CD4-positive, alpha-beta T cell treated with Interleukin-21 for 1 hour (primary cell): ENCODE measurements around the gene PSPH.
"Not testable (repeated sequence)": the region's sequence is repeated elsewhere in the genome, so short reads cannot be mapped to it uniquely, and the experiment has no call there.

Experiments
- DNase-seq: peaks from one replicate; pipeline ENCODE4 v3.0.0-alpha.2; 2020

PSPH gene

DNA sequence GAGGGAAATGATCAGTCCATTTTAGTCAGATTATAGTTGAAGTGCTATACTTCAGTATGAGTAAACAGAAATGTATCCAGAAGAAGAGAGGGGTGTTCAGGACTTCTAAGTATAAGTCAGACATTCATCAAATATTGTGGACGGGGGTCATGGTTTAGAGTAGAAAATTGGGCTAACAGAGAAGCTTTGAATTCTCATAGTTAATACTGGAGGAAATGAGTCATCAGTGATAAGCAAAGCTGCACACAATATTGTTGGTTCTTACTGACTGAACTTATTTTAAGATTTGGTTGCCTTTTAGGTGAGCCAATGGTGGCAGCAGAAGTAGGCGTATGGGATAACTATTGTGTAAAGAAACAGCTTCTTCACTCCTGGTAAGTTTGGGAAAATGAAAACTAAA is 11.1 kb upstream of the PSPH start:
- no peak for DNase-seq

DNA sequence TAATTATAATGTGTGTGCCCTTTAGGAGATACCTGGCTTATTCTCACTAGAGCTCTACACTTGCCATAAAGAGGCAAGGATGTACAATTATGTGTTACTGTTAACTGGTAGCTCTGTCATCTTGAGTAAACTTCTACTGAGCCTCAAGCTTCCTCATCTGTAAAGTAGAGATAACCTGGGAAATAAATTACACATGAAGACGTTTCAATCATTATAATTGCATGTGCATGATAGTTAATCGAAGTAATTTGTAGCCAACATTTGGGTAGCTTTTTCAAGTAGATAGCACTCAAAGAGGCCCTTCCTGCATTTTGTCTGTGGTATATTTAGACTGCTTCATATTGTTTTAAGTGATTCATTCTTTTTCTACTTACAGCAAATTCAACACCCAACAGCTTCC is 2.7 kb upstream of the PSPH start:
- no peak for DNase-seq

DNA sequence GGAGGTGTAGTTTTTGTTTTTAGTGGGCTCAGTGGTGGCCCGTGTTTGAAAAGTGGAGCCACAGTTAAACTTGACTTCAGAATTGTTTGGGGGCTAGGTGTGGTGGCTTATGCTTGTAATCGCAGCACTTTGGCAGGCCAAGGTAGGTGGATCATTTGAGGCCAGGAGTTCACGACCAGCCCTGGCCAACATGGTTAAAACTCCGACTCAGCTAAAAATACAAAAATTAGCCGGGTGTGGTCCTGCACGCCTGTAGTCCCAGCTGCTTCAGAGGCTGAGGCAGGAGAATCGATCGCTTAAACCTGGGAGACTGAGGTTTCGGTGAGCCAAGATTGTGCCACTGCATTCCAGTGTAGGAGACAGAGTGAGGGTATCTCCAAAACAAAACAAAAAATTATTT is 2.1 kb upstream of the PSPH start:
- DNase-seq, result no peak

DNA sequence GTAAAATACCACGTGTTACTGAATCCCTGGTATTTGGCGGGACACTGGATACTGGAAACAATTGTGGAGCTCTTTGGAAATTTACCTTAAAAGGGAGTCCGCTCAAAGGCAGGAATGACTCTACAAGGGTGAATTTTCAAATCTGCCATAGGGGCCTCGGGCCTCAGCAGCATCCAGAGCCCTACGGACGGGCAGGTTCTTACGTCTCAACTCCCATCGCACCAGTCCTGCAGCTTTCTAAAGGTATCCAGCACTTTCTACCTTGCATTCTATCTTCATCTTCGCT is 248 bp downstream of the PSPH start:
- DNase-seq, result no peak

DNA sequence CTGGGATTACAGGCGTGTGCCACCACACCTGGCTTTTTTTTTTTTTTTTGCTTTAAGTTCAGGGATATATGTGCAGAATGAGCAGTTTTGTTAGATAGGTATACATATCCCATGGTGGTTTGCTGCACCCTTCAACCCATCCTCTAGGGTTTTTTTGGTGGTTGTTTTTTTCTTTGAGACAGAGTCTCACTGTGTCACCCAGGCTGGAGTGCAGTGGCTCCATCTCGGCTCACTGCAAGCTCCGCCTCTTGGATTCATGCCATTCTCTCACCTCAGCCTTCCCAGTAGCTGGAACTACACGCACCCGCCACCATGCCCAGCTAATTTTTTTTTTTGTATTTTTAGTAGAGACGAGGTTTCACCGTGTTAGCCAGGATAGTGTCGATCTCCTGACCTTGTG is 2.5 kb downstream of the PSPH start:
- DNase-seq, result not testable (repeated sequence)

DNA sequence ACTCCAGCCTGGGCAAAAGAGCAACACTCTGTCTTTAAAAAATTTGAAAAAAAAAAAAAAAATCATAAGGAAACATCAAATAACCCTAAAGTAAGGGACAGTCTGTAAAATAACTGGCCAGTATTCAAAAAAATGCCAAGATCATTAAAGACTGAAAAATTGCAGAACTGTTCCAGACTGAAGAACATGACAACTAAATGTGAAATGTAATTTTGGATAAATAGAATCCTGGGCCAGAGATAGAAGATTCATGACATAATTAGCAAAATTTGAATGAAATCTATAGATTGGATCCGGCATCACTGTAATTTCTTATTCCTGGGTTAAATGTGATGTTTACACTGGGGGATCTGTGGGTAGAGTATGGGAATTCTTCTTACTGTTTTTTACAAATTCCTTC is 3.0 kb downstream of the PSPH start:
- no peak for DNase-seq

DNA sequence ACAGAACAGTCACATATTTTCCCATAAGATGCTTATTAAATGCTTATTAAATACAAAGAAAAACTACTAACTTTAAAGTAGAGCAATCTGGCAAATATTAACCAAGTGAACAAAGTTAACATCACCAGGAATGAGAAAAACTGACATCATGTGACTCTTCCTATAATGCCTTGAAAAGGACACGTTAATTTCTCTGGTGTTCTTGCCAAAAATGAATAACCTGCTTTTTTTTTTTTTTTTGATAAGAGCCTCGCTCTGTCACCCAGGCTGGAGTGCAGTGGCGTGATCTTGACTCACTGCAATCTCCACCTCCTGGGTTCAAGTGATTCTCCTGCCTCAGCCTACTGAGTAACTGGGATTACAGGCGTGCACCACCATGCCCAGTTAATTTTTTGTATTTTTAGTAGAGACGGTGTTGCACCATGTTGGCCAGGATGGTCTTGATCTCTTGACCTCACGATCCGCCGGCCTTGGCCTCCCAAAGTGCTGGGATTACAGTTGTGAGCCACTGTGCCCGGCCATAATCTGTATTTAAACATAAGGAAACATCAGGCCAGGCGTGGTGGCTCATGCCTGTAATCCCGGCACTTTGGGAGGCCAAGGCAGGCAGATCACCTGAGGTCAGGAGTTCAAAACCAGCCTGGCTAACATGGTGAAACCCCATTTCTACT is 3.7 kb downstream of the PSPH start:
- not testable (repeated sequence) for DNase-seq

DNA sequence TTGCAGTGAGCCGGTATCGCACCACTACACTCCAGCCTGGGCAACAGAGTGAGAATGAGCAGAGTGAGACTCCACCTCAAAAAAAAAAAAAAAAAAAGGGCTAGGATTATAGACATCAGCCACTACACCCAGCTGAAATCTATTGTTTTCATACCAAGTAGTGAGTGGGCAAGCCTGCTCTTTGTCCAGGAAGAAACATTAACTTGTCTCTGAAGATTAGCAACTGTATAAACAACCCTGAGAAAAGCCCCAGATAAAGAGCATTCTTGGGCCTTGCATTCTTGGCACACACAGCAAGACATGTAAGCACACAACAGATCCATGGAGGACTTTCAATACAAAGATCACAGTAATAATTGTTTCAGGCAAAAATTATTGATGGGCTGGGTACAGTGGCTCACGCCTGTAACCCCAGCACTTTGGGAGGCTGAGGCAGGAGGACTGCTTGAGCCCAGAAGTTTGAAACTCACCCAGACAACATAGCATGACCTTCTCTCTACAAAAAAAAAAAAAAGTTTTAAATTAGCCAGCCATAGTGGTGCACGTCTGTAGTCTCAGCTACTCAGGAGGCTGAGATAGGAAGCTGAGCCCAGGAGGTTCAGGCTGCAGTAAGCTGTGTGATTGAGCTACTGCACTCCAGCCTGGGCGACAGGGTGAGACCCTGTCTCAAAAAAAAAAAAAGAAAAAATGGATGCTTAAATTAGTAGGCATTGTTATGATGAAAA is 4.4 kb downstream of the PSPH start:
- no peak for DNase-seq

DNA sequence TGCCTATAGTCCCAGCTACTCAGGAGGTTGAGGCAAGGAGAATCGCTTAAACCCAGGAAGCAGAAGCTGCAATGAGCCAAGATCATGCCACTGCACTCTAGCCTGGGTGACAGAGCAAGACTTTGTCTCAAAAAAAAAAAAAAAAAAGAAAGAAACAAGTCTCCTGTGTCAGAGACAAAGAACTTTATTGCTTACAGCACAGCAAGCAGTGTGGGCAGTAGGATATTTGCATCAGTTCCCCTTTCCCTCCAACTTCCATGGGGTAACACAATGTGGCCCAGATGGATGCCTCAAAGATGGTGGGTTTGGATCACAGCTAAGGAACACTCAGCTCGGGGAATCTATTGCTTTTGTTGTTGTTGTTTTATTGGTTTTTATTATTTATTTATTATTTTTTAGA is 5.5 kb downstream of the PSPH start:
- DNase-seq, result not testable (repeated sequence)

DNA sequence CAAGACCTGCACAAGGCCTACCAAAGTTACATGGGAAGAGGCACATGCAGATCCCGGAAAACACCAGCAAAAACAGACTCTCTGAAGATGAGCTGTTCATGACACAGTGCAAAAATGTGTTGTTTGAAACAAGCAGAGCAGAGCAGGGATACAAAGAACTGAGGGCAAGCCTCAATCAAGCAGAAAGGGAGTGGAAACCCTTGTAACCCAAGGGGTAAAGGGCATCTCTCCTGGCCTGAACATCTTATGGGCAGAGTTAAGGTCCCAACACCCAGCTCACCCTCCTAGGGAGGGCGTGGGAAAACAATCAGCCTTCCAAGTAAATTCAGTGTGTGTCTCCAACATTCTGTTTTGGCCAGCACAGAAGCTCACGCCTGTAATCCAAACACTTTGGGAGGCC is 10.5 kb downstream of the PSPH start:
- DNase-seq, result no peak

DNA sequence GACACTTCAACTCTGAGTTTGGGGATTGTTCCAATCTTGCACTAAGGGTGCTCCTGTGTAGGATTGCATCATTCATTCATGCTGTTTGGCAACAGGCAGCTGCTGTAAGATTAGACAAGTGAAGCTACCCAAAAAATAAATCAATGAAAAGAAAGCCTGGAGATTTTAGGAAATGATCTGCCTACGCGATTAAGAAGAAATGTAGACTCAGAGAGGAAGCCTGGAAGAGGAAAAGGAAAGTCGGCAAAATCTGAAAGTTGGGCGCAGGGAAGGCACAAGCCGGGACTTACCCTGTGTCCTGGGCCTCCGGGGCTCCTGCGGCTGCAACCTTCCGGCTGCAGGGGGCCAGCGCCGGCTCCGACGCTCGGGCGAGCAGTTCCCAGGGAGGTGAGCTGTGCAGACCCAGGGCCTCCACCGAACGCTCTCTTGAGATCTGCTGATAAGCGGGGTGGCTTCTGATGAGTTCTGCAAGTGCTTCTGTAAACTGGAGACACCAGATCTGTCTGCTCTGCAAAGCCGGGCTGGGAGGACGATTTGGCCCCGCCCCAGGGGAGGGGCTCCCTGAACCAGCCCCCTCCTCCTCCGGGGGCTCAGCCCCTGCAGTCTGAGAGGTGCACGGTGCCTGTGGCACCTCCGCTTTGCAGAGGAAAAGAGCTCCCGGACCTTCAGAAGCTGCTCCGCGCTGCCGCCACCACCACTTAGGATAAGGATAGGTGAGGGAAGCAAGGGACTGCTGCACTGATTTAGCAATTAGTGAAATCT is 17.4 kb downstream of the PSPH start:
- peak; percentile 75 for DNase-seq

DNA sequence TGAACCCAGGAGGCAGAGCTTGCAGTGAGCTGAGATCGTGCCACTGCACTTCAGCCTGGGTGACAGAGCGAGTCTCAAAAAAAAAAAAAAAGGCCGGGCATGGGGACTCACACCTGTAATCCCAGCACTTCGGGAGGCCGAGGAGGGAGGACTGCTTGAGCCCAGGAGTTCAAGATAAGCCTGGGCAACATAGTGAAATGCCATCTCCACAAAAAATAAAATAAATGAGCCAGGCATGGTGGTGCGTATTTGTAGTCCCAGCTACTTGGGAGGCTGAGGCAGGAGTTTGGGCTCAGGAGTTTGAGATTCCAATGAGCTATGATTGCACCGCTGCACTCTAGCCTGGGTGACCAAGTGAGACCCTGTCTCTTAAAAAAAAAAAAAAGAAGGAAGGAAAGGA is 18.7 kb downstream of the PSPH start:
- not testable (repeated sequence) for DNase-seq

DNA sequence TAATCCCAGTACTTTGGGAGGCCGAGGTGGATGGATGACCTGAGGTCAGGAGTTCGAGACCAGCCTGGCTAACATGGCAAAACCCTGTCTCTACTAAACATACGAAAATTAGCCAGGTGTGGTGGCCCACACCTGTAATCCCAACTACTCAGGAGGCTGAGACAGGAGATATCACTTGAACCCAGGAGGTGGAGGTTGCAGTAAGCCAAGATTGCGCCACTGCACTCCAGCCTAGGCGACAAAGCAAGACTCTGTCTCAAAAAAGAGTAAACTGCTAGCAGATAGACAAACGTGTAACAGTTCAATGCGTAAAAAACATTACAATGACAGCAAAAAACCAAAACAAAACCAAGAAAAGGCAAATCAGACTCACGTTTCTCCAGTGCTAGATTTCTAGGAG is 19.7 kb downstream of the PSPH start:
- DNase-seq, result not testable (repeated sequence)

DNA sequence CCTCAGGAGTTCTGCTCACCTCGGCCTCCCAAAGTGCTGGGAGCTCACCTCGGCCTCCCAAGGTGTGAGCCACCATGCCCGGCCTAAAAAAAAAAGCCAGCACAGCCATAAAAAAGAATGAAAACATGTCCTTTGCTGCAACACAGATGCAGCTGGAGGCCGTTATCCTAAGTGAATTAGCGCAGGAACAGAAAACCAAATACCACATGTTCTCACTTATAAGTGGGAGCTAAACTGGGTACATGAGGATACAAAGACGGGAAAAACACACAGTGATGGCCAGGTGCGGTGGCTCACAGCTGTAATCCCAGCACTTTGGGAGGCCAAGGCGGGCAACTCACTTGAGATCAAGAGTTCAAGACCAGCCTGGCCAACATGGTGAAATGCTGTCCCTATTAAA is 20.9 kb downstream of the PSPH start:
- DNase-seq, result no peak

DNA sequence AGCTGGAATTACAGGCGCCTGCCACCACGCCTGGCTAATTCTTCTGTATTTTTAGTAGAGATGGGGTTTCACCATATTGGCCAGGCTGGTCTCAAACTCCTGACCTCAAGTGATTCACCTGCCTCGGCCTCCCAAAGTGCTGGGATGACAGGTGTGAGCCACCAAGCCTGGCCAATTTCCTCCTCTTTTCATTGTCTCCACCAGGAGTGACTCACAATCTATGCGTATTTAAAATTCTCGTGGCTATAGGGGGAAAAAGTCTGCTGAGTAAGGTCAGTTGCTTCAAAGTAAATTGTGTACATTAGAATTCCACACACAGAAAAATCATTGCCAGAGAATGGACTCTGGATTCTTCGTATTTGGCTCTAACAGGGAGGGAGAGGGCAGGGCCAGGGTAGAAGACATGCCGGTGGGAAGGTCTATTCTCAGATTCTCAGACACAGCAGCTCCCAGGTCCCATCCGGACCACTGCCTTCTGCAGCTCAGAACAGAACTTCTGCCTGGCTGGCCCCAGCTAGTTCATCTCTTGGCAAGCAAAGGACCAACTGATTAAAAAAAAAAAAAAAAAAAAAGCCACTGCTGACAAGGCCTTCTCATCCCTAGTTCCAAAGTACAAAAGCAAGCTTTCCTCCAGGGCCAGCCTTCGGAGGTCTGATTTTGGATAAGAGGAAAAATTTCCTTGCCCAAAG is 22.2 kb downstream of the PSPH start:
- no peak for DNase-seq

DNA sequence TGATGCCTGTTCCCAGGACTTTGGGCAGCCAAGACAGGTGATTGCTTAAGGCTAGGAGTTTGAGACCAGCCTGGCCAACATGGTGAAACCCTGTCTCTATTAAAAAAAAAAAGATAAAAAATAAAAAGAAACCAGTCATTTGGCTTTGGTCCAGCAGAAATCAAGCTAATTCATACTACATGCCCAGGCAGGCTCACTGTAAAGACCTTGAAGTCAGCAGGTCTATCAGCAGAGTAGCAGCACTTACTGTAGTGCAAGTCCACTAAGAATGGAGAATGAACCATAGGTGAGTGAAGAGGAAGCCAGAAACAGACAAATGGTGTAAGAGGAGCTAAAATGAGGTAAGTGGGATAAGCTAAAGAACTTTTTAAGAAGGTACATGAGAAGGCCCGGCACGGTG is 24.7 kb downstream of the PSPH start:
- DNase-seq, result no peak

DNA sequence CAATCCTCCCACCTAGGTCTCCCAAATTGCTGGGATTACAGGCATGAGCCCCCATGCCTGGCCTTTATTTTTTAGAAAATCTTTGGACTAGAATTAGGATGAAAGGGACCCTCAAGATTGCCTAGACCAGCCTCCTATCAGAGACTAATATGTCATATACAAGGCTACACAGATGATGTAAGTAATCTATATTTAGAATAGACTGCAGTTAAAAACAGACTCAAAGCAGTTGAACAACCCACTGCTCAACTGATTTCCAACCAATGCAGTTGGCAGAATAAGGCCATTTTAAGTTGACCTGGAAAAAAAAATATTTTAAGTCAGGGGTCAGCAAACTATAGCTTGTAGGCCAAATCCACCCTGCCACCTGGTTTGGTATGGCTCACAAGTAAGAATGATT is 27.7 kb downstream of the PSPH start:
- DNase-seq, result no peak

DNA sequence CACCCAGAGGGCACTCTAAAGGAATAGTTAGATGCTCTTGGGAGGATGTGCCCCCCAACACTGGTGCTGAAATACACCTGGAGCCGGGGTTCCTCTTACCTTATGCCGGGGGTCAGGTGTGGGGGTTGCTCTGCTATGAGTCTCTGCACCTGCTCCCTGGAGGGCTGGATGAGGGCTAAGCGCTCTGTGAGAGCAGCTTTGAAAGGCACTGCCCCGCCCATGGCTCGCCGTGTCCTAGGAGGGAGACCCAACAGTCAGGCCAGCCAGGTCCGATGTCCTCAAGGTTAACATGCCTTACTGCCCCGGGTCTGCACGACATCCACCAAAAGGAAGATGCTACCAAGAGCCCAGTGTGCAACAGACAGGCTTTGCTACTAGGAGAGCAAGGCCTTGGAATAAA is 31.7 kb downstream of the PSPH start:
- DNase-seq, result no peak

DNA sequence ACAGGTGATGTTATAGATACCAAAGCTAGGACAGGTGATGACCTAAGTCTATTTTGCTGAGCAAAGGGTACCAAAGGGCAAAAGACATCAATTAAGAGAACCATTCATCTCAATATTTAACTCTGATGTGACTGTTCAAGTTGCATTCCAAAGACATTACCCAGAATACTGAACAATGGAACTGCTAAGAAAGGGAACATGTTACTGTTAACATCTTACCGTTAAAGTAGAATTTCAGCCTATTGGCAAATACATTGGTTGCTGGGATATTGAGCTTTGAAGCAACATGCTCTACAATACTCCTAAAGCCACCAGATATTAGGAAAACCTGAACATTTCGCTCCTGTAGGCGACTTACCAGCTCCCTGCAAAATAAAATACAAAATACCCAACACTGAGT is 34.2 kb downstream of the PSPH start:
- not testable (repeated sequence) for DNase-seq

DNA sequence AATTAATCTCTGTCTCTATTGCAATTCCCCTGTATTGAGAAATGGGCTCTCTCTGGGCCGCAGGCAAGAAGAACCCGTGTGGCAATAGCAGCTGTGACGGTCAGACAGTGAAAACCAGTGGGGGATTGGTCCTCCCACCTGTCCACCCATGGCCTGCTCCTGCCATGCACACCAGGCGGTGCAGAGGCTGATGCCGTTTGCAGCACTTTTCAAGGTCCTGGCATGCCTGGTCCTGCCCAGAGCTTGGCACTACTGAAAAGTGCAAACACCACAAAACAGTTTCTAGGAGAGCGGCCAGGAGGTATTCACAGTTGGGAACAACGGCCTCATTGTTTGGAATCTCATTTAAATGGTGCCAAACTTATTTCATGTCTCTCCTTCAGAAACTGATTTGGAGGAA is 41.5 kb downstream of the PSPH start:
- no peak for DNase-seq

DNA sequence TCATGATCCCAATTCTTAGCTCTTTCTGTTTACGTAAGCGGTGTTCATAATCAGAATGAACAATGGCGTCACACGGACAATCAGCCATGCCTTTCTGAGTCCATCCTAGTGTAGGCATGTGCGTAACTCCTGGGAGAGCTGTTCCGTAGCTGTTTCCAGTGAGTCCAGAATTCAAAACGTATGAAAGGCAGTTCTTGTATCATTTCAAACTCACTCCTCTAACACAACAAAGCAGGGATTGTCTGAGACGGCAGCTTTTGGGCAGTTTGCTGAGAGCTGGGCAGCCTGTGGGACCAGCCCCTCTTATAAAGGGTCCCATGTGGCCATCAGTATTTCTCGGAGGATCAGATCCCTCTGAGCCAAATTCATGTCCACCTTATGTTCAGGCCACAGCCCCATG is 43.4 kb downstream of the PSPH start:
- no peak for DNase-seq

DNA sequence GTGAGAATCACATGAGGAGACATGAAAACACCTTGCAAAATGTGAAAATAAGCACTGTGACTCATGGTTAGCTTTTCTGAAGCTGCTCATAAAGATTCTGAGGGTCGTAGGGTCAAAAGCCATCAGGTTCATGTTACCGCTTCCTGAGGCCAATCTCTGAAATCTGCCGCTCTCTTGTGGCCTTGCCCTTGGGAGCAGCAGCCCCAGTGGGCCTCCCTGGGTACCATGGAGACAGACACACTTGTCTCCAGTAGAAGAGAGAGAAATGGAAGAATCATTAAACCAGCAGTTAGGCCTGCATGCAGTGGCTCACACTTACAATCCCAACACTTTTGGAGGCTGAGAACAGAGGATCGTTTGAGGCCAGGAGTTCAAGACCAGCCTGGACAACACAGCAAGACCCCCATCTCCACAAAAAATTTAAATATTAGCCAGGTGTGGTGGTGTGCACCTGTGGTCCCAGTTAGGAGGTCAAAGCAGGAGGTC is 44.0 kb downstream of the PSPH start:
- DNase-seq, result no peak

DNA sequence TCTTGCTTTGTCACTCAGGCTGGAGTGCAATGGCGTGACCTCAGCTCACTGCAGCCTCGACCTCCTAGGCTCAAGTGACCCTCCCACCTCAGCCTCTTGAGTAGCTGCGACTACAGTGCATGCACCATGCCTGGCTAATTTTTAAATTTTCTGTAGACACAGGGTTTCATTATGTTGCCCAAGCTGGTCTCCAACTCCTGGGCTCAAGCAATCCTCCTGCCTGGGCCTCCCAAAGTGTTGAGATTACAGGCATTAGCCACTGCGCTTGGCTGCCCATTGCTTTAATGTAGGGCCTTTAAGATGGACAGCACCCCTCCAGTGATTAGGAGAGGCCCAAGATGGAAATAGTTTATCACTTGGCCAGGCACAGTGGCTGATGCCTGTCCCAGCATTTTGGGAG is 47.5 kb downstream of the PSPH start:
- no peak for DNase-seq
